Activated CD8-positive, alpha-beta memory T cell treated with anti-CD3 and anti-CD28 coated beads for 1 hour (primary cell): ENCODE results near the gene CIAO3.
"Not testable (repeated sequence)": the region's sequence is repeated elsewhere in the genome, so short reads cannot be mapped to it uniquely, and the experiment has no call there.

Source experiments
- DNase-seq, 2 donors: peaks; one replicate each; pipeline ENCODE4 v3.0.0-alpha.2; 2020; ENCODE audit warnings: low read depth in 1 of 2; ENCODE audit errors: extremely low read depth in 1 of 2

CIAO3 gene

DNA sequence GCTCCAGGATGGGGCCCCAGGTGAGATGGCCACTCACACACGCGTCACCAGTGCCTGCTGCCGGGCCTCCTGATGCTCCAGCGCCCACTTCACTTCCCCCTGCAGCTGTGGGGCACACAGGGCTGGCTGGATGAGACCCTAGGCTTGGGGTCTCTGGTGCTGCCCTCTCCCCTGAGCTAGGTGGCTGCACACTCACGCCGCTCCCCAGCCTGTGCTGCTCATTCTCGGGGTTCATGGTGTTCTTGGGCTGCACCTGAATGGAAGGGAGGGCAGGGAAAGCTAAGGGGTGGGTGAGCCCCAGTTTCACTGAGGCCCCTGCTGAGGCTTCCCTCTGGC is 15.8 kb downstream of the CIAO3 start:
- DNase-seq: no peak

DNA sequence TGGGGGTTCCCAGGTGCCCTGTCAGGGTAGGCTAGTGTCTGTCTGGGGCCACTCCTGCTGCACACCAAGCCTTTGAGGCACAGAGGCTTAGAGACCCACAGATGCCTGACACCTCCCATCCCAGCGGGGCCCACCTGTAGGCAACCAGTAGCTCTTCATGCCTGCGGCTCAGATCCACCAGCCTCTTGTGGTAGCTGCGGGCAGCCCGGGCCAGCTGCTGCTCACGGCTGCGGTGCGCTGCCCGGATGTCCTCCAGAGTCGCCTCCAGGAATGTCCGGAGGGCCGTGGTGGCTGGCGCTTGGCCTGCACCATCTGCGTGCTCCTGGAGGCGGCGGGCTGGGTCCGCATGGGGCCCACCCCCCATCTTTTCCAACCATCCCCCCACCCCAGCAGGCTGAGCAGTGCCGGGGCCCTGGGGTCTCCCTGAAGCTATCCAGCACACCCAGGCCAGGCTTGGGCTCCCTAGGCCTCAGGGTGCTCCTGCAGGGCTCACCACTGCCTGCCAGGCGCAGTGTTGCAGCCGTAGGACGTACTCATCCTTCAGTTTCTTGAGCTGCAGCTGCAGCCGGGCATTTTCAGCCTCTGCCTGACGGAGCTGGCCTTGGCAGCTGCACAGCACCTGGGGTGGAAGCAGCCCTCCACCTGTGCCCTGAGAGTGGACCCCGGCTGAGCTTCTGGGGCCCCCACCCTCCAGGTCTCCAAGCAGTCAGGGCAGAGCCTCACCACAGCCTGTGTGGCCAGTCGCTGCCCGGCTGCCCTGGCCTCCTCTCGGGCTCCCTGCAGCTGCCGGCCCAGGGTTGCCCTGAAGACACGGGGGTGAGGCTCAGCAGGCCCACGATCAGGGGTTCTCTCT is 16.4 kb downstream of the CIAO3 start:
- no peak for DNase-seq

DNA sequence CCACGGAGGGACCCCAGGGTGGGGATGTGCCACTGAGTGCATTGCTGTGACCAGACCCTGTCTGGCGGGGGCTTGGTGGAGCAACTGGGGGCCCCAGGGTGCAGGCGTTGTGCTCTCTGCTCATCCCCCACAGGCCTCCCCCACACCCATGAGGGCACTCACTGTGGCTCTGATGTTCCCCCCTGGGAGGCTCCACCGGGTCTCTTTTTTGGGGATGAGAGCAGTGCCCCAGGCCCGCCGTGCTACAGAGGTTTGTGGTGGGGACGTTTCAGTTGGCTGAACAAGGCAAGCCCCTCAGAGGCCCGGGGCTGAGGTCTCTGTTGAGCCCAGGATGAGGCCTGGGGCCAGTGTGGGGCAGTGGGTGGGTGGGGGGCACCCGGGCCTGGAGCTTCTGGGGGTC is 17.1 kb downstream of the CIAO3 start:
- DNase-seq: no peak

DNA sequence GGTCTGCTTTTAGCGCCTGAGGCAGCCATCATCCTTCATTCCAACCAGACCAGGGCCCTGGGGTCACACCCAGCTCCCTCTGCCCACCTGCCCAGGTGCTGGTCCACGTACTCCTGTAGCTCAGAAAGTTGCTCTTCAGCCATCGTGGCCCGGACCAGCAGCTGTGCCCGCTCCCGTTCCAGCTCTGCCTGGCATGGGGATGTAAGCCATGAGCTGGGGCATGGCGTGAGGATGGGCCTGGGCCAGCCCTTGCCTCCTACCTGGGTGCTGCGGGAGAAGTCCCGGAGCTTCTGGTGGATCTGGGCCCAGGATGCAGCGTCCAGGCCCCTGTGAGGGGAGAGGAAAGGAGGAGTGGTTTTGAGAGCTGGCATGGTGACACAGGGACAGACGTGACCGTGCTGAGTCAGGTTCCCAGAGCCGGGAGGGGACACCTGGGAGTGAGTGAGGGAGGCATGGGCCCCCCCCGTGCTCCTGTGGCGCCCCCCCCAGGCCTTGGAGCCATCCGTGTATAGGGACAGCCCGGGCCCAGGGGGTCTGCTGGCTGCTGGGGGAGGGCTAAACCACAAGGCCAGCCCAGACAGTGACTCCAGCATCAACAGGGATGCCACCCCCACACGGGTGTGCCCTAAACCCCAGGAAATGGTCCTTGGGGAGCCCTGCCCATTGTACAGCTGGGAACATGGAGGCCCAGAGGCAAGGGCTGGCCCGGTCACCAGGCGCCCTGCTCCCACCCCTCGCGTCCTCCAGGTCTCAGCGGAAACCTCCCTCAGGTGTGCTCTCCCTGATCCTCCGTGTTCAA is 17.8 kb downstream of the CIAO3 start:
- DNase-seq: no peak

DNA sequence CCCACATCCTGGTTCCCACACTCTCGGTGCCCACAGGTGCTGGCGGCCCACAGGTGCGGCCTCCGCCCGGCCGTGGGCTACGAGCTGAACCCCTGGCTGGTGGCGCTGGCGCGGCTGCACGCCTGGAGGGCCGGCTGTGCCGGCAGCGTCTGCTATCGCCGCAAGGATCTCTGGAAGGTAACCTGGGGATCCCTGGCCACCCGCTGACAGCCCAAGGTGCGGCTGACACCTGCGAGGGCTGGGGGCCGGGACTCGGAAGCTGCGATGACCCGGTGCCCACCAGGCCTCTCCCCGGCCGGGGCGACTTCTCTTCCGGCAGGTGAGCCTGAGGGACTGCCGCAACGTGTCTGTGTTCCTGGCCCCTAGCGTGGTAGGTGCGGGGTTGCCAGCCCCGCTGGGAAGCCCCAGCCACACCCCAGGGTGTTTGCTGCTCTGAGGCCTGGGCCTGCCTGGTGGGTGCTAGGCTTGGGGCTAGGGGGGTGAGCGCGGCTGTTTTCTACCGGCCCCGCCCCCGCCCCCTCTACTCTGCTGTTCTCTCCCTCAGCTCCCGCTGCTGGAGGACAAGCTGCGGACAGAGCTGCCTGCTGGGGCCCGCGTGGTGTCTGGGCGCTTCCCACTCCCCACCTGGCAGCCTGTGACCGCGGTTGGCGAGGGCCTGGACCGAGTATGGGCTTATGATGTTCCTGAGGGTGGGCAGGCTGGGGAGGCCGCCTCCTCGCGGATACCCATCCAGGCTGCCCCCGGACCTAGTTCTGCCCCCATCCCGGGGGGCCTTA is 18.8 kb downstream of the CIAO3 start:
- DNase-seq: no peak

DNA sequence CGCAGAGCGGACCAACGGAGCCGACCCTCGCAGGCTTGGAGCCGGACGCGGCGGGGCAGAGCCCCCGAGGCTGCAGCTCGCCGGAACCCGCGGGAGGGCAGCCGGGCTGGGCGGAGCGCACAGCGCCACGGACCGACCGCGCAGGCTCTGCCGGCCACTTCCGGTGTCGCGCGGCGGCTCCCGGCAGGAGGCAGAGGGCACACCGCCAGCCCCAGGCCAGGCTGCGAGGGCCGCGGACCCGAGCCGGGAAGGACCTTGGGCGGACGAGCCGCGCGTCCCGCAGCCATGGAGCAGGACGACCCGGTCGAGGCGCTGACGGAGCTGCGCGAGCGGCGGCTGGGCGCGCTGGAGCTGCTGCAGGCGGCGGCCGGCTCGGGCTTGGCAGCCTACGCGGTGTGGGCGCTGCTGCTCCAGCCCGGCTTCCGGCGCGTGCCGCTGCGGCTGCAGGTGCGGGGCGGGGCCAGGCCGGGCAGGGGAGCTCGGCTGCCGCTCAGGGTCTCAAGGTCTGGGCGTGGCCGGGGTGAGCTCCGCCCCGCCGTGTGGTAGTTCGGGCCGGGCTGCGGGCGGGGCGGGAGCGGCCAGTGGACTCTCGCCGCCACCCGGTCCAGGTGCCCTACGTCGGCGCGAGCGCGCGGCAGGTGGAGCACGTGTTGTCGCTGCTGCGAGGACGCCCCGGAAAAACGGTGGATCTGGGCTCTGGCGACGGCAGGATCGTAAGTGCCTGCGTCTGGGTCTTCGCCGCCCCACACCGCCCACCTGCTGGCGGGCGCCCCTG is 19.6 kb downstream of the CIAO3 start, which contains the start of gene ANTKMT:
TSS of gene ANTKMT (plus strand) at position 157 of the 775 bp plus-strand sequence. CDS start at position 286, 129 bp downstream.
- peak; percentile 34 to 59 for DNase-seq

DNA sequence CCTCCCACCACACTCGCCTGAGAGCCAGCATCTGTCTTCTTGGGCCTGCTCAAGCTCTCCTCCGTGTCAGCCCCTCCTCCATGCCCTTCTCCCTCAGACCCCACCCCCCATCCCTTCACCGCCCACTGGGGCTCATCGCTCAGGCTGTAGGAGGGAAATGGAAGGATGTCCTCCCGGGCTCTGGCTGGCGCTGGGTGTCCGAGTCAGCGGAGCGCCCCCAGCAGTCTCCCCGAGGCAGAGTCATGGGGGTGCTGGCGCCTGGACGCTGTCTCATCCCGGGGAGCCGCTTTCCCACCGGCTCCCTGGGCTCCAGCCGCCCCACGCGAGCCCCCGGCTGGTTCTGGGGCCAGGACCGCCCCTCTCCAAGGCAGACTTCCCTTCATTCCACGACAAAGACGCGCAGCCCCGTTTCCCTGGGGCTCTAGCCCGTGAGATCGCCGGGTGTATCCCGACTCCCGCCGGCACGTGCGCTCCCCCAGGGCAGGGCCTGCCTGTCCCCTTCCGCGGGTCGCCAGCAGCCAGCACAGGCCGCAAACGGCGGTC is 20.3 kb downstream of the CIAO3 start:
- DNase-seq: no peak

DNA sequence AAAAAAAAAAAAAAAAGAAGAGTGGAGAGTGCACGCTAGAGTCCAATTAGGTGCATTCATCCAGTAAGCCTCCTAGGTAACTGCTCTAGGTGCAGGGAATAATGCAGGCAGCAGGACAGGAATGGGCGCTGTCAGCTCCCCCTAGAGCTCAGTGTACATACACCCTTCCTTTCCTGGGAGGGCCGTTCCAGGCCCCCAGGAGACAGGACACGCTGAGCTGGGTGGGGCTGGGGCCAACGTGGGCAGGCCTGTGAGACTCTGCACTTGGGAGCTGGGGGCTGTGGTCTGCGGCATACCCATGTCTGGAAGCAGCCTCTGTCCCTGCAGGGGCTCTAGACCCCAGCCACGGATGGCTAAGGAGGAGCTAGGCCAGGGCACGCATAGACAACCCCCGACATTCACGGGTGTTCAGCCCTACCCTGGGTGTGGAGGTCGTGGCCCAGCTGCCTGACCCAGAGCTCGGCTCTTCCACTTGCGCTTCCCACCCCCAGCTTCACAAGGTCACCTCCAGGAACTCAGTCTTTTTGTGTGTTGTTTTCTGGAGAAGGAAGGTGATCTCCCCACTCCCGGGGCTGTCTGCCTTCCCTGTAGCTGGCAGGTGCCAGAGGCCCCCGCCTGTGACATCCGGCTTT is 20.9 kb downstream of the CIAO3 start:
- no peak for DNase-seq

DNA sequence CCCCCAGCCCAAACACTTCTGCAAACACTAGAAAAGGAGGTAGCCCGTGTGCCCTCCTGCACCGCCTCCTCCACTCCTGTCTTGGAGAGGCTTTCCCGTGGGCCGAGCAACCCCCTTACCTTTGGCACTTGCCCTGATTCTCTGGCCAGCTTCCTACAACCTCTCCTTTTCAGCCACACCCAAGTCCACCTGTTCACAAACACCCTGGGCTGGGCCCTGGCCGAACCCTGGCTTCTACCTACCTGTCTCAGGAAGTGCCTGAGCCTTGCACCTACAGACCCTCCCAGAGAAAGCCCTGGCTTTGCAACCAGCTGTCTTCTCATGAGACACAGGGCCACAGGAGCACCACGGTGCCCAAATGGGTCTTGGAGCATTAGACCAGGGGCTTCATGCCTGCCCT is 21.9 kb downstream of the CIAO3 start:
- DNase-seq: no peak

DNA sequence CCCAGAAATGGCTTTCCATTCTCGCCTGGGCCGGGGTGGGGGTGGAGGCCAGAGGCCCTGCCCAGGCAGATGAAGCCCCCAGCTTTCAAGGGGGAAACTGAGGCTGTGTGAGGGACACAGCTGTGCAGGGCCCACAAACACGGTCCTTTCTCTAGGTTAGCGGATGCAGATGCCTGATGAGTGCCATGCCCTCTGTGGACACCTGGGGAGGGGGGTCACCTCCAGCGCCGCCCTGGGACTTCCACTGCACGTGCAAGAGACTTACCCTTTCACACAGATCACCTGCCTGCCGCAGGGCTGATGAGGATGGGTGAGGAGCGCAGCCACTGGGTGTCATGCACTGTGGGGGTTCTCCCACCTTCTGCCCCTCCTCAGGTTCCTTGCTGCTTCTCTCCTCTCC is 22.4 kb downstream of the CIAO3 start:
- no peak for DNase-seq

DNA sequence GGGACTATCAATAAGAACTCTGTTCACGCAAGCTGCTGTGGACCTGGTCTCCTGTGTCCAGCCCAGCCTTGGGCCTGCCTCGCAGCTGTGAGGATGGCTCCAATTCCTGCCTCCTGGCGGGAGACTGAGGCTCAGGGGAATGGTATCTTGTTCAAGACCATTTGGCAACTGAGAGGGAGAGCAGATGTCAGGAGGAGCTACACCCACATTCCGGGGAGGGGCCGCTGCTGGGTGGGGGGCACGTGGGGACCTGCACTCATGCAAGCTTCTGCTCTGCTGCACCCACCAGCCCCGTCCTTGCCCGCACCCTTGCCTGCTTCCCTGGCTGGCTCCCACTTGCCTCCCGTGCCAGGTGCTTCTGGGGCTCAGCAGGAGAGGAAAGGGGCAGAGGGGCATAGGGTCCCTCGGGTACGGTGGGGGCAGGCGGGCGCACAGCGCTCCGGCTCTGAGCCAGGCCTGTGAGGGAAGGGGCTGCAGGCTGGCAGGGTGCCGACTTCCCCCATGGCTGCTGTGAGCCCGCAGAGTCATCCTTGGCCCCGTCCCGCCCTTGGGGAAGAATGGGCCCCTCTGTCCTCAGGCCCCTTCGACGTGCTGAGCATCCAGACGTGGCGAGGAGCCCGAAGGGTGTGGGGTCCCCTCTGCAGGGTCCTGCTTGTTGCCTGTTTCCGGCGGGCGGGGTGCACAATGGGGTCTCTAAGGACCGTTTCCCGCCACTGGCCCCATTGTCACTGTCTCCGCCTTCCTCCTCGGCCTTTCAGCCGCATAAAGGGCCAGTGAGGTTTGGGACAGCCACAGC is 23.1 kb downstream of the CIAO3 start:
- no peak for DNase-seq

DNA sequence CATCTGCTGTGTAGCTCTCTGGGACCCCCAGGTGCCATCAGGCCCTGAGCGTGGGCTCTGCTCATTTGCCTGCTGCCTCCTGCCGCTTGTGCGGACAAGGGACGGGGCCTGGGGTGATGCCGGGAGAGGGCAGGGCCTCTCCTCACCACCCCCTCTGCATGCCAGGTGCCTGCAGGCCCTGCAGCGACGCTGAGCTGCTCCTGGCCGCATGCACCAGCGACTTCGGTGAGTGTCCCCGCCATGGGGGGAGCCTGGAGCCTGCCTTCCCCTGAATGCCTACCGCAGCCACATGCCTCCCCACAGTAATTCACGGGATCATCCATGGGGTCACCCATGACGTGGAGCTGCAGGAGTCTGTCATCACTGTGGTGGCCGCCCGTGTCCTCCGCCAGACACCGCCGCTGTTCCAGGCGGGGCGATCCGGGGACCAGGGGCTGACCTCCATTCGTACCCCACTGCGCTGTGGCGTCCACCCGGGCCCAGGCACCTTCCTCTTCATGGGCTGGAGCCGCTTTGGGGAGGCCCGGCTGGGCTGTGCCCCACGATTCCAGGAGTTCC is 23.9 kb downstream of the CIAO3 start:
- DNase-seq: no peak

DNA sequence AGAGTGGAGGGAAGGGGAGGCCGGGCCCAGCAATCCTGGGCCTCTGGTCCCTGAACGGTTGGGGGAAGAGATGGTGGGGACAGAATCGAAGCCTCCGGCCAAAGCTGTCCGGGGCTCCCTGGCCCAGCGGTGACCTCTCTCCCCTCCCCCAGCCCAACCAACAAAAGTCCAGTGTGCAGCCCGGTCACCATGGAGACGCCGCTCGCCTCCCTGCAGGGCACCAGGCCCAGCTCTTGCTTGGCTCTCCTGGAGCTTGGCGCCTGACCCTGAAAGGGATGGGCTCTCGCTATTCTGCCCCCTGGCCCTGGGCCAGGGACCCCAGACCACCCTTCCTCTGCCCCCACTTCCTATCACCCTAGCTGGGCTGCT is 24.6 kb downstream of the CIAO3 start:
- no peak for DNase-seq

DNA sequence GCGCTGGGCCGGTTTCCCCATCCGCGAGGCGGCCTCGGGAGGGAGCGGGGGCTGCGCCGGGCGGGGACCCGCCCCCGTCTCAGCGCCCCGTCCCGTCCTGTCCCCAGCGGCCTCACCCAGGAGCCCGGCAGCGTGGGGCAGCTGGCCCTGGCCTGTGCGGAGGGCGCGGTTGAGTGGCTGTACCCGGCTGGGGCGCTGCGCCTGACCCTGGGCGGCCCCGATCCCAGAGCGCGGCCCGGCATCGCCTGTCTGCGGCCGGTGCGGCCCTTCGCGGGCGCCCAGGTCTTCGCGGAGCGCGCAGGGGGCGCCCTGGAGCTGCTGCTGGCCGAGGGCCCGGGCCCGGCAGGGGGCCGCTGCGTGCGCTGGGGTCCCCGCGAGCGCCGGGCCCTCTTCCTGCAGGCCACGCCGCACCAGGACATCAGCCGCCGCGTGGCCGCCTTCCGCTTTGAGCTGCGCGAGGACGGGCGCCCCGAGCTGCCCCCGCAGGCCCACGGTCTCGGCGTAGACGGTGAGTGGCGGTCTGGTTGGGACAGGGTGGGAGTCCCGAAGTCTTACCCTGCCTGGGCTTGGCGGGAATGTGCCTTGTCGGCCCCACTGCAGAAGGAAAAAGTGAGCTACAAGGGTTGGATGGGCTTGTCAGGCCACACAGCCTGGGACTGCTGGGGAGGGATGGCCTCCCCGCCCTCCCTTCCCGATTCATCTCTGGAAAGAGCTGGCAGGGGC is 25.2 kb downstream of the CIAO3 start:
- no peak for DNase-seq

DNA sequence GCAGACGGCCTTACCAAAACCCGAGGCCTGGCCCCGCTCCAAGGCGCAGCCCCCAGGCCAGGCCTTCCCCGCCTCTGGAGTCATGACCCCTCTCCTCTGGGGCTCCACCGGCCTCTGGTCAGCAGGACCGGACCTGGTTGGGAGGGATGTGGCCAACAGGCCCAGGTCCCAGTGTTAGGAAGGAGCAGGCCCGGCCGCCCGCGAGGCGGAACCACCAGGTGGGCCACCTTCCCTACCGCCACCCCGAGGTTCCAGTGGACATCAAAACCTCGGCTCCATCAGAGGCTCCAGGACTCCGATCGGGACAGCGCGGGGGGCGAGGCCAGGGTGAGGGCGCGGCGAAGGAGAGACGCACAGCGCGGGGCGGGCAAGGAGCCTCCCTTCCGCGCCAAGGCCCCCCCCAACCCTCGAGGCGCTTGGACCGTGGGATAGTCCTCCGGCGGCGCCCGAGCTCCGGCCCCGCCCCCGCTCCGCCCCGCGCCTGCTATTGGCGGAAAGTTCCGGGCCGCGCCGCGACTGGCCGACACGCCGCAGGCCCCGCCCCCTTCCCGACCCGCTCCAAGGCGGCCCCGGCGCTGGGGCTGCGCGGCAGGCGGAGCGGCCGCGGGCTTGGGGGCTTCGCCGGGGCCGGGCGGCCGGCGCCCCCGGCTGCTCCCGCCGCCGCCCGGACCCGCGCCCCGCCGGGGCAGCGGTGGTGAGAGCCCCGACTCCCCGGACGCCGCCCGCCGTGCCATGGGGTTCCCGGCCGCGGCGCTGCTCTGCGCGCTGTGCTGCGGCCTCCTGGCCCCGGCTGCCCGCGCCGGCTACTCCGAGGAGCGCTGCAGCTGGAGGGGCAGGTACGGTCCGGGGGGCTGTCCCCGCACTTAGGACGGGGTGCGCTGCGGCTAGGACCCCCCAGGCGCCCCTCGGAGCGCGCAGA is 26.0 kb downstream of the CIAO3 start, which contains the start of gene METRN:
TSS of gene METRN (plus strand) at position 561 of the 919 bp plus-strand sequence. CDS start at position 733, 172 bp downstream.
- peak; percentile 65 to 88 for DNase-seq

DNA sequence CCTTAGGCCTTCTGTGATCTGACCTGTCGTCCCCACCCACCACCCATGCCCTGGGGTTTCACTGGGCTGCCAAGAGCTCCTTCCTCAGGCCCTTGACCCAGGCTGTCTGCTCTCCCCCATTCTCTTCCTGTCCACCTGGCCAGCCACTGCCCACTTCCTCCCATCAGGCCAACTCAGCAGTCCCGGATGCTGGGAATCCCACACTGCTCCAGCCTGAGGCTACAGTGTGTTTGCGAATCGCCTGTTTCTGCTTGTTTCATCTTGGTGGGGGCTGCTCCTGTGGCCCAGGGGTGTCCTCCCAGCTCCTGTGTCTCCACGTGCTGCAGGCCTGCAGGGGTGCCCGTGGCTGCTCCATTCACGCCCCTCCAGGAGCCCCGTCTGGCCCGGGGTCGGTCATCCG is 26.7 kb downstream of the CIAO3 start:
- no peak for DNase-seq

DNA sequence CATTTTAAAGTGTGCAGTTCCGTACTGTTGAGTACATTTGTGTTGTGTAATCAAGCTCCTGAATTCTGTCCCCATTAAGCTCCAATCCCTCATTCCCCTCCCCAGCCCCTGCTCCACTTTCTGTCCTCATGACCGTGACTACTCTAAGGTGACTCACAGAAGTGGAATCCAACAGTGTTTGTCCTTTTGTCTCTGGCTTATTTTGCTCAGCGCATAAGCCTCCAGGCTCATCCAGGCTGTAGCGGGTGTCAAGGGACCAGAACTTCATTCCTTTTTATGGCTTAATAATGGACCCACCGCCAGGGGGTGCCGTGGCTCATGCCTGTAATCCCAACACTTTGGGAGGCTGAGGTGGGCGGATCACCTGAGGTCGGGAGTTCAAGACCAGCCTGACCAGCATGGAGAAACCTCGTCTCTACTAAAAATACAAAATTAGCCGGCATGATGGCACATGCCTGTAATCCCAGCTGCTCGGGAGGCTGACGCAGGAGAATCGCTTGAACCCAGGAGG is 28.0 kb downstream of the CIAO3 start:
- DNase-seq: not testable (repeated sequence)
